GM10847 (cell line): ENCODE results near the gene EFCAB8.

Experiments used
- POLR2A ChIP-seq: IDR thresholded peaks from 2 replicates; pipeline ENCODE4 v1.6.1; 2011; ENCODE audit not compliant: insufficient read length; ENCODE audit errors: extremely low read depth

Gene EFCAB8, protein sequence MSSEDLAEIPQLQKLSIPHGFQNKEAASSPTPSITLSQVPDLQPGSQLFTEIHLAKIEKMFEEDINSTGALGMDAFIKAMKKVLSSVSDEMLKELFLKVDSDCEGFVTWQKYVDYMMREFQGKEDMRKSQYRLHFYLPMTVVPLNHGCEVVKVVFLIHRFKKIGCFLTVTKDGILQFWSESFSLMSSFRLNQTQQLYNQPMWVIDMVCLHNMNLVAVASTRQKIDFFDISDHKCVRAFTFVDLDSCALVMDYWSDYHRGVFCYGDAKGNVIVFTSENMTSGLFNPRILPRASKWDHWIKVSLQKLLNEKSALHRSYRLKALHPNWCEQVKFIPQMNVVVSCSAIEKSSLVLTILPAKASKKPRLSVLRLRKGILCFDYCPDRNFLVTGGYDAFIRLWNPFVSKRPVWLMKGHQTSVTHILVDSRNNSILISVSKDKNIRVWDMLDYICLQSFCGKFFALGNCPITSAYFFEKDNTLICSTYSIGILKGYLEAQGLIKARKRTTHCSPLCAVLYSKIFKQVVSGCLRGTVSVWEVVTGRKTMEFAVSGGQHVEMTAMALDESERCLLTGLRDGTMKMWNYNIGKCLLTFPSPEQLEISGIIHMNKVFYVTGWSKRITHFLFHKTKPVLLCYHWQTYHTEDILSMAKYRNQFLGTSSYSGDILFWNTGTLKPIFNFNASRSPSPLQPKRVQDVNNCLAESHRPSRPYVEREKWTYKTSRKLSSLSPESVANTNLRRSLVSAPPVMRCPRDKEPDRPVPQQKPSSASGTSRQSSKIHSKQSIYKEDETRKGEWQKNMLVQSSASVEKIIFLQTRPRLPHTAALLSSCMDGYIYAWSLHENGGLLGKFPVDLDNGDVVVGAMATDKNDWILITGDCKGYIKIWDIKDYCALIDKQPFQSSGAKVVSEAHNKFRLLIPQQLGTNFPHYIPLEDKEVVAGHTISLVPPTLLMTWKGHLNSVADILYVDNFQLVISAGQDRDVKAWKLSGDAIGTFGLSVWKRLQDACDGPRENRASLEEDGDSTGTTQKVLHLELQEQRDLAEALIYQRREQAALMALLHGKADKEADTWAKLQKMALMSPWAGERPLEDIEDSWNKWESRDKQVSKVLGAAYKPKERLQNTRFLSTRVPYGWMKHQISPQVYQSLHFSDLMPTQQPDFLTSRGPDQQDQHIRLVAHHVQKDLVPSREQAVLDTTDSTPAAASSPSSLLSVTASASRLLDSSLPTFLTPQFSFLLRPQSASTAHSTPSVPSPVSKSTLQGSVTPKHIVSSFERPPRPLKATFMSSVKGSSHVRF

DNA sequence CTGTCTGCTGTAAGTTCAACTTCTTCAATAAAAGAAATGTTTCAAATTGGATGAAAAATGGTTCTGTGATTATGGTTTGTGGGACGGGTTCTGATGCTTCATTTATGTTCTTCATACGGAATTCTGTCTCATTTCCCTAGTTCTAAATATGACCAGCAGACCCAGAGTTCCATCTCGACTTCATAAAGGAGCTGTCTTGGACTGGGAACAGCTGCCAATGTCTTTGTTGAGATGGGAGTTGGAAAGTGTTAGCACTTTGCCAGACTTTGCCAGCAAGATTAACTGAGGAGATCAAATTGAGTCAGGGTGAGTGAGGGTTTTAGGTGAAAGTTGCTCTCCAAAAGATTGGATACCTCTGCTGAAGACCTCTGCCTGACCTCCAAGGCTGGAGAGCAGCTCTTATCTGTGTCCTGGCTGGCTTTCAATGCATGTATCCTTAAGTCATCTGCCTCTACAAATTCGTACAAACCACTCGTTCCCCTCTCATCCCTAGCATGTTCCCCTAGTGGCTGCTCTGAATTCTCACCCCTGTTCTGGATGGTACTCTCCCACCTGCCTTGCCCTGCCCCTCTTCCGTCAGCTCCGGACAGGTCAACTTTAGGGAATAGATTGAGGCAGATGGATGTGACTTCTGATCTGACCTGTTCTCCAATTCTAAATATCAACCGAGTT, at the start of gene EFCAB8:
Gene EFCAB8 (plus strand): TSS at position 223 of the 672 bp plus-strand sequence. CDS start 4,870 bp downstream, outside the sequence.
- TF ChIP-seq POLR2A = no peak

DNA sequence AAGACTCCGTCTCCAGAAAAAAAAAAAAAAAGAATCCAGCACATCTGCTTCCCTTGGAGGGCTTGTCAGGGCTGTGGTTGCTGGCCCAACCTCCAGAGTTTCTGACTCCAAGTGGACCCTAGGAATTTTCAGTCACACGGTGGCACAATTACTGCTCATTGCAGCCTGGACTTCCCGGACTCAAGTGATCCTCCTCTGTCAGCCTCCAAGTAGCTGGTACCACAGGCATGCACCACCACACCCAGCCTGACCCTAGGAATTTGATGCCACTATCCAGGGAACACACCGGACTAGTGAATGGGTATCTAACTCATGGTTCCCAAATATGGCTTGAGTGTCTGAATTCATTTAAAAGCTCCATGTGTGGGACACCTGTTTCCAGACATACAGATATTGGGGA, 48.8 kb upstream of the EFCAB8 start:
- TF ChIP-seq POLR2A = no peak

DNA sequence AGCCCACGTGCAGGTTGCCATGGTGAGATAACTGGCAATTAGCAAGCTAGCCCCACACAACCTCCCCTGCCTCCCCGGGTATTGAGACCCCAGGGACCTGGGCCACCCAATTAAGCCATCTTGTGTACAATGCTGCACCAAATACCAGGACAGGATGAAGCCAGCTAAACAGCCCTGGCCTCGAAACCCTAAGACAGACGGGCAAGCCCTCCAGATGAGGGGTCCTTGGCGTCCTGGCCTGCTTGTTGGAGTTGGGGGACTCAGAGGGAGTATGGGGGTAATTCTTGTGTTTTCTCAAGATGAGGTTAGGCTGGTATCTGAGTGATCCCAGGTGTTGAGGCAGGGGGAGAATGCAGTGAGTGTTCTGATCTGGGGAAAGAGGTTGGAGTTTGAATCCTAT, 47.8 kb upstream of the EFCAB8 start:
- TF ChIP-seq POLR2A = no peak

DNA sequence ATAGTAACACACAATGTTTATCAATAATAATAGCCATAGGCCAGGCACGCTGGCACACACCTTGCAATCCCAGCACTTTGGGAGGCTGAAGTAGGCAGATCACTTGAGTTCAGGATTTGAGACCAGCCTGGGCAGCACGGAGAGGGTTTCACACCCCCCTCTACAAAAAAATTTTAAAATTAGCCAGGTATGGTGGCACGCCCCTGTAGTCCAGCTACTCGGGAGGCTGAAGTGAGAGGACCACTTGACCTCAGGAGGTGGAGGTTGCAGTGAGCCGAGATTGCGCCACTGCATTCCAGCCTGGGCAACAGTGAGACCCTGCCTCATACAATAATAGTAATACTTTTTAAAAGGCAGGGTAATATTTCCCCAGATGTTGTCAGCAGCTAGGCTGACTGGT, 46.8 kb upstream of the EFCAB8 start:
- no peak for TF ChIP-seq POLR2A

DNA sequence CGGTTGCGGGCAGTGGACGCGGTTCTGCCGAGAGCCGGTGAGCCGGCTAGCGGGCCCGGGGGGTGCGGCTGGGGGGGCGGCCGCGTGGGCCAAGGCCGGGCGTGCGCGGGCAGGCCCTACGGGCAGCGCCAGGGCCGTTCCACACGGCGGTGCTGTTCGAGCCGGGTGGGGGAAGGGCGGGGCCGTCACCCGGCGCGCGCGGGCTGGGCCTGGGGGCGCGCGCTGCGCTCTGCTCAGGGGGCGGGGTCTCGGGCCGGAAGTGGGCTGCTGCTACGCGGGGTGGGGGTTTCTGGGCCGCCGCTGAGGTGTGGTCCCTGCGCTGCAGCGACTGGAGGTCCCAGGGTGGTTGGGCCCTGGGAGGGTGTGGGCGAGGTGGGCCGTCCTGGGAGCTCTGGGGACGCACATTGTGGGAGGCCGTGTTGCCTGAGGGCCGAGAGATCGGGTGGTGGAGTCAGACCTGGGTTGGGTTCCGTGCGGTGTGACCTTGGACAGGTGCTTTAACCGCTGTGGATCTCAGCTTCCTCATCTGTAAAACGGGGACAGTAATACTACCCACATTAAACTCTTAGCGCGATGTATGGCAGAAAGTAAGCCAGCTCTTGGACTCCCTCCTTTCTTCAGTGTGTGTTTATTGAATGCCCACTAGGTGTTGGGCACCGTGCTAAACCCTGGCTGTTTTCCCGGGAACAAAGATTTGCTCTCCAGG, 38.6 kb upstream of the EFCAB8 start:
- peak; percentile 56 for TF ChIP-seq POLR2A

DNA sequence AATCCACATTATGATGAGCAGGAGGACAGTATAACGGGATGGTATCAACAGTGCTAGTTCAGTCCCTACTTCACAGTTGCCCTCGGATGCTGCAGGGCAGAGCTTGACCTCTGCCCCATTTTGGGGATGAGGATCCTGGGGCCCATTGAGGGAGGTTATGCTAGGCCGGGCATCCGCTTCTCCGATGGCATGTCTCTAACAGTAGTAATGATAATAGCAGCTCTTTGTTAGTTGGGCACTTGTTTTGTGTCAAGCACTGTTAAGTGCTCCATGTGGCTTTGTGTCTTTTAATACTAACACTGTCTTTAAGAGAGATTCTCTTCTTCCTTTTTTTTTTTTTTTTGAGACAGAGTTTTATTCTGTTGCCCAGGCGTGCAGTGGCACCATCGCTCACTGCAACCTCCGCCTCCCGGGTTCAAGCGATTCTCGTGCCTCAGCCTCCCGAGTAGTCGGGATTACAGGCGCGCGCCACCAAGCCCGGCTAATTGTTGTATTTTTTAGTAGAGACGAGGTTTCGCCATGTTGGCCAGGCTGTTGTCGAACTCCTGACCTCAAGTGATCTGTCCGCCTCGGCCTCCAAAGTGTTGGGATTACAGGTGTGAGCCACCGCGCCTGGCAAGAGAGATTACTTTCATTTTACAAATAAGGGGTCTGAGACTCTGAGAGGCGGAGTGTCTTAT, 37.9 kb upstream of the EFCAB8 start:
- TF ChIP-seq POLR2A = no peak

DNA sequence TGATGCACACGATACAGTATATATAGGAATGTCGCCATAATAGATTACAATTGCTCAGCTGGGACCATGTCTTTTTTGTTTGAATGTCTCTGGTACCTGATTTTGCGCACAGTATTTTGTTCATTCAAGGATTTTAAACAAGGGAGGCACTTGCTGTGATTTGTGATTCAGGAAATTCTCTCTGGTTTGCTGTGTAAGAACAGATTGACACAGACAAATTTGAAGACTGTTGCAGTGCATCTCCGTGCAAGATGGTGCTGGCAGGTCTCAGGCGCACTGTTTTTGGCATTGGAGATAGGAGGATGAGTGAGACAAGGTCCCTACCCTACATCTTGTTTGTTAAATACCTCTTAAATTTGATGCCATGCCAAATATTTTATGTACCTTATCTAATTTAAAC, 36.5 kb upstream of the EFCAB8 start:
- no peak for TF ChIP-seq POLR2A

DNA sequence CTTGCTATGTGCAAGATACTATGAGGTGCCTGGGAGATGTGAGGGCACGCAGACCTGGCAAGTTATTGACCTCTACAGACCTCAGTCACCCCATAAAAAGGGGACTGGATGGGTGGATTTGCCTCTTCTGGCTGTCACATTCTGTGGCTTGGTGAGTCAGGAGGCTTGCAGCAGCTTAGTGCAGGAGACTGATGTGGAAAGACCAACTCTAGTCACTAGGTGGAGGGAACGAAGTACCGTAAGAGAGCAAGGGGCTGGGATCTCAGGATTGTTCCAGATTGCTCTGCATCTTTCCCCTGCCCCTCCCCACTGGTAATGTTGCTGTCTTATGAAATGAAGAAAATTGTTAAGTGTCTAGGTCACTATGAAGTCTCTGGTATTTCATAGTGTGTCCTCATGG, 35.6 kb upstream of the EFCAB8 start:
- no peak for TF ChIP-seq POLR2A

DNA sequence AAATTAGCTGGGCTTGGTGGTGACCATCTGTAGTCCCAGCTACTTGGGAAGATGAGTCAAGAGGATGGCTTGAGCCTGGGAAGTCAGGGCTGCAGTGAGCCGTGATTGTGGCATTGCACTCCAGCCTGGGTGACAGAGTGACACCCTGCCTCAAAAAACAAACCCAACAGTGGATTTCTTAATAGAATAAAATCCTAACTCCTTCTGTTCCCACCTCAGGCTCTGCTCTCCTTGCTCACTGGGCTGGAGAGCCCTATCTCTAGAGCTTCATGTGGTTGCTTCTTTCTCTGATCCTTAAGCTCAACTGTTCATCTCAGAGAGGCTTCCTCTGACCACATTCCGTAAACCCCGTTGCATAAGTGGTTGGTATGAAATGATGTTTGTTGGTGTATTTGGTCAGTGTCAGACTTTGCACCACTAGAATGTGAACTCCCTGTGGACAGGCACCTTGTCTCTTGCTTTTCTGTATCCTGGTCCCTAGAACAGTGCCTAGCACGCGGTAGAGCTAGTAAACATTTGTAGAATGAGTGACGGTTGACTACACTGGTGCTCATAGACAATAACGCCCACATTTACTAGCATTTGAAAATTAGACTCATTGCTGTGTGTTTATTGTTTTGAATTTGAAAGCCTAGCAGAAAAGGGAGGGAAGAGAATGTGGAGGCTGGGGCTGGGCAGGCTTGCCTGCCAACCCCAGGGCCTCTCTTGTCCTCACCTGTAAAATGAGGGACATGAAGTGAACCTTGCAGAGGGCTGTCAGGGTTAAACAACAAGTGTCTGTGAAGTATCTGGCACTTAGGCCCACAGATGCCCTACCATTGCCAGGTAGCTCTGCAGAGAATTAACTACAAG, 34.8 kb upstream of the EFCAB8 start:
- TF ChIP-seq POLR2A = no peak

DNA sequence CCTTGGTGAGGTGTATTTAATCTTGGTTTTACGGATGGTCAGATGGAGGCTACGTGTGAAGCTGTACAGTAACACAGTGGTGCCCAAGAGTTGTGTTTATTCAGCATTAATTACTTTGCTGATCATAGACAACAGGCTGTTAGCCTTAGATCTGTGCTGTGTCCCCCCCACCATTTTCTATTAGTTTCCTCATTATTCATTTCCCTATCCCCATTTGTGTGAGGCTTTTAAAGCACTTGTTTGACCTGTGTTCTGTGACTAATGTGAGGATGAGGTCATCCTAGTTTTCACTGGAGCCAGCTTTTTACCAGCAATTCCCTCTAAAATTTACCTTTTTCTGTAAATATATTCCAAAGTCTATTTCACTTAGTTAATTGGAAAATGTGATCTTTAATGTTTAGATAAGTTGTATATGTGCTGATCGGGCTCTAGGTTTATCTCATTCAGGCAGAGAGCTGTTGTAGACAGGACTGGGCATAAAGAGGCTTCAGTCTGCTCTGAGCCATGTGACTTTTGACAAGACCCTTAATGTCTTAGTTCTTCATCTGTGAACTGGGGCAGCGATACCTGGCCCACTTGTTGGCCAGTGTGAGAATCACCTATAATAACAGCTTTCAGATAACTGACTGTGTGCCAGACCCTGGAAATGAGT, 30.6 kb upstream of the EFCAB8 start:
- no peak for TF ChIP-seq POLR2A

DNA sequence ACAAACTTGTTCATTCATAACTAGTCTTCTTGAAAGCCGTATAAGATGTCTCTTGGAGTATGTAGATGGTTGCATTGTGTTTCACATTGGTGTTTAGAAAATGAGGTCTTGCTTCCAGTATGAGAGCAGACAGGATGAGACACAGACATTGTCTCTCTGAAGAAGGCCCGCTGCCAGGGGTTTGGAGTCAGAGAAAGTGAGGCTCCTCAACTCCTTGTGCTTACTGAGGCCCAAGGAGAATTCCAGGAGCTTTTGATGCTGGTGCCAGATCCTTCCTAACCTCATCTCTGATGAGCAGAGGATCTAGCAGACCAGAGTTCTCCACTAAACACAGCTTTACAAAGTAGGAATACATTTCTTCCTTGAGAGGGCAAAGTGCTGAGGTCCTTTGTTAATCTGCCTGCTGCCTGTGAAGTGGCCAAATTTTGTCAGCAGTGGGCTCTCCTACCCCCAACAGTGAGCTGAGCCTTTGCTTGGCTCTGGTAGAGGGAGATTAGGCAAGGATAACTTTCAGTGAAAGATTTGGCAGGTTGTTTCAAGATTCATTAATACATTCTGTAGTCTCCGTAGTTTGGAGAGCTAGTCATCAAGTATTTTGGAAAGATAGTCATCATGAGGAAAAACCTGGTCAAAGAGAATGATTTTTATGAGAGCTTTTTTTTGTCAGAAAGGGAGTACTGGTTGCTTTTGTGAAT, 29.3 kb upstream of the EFCAB8 start:
- no peak for TF ChIP-seq POLR2A

DNA sequence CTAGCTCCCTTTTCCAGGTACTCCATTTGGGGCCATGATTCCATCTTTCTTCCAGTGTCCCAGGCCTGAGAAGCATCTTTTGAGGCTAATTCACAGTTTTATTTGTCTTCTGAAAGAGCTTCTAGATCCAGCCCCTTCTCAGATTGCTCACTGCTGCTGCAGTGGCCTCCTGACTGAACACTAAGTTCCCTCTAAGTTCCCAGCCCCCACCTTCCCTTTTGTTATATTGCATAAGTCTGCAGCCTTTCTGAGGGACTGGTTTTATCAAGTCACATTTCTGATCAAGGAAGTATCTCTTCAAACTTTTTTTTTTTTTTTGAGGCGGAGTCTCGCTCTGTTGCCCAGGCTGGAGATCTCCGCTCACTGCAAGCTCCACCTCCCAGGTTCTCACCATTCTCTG, 28.3 kb upstream of the EFCAB8 start:
- TF ChIP-seq POLR2A = no peak
